Frontal cortex (tissue), 1 donor: ENCODE measurements around the gene HSD17B10. TPM values are rescaled to one million over a fixed set of nuclear protein-coding genes. Genes with fewer than 3 reads are reported as not detected.

Source experiments
- small RNA-seq: library from RNA; depleted of rRNA; stranded (forward); fragments of <200 nt; gene quantifications from one replicate; pipeline ENCODE3, GENCODE V24; 2014
- total RNA-seq: library from RNA; depleted of rRNA; stranded (reverse); fragments of >200 nt; gene quantifications from one replicate; pipeline ENCODE4 v1.2.3, GENCODE V29; 2014

HSD17B10 gene
- total RNA-seq, 1 donor from 2014 or later = 31.0 TPM

Small RNAs within 50 kb of the gene (small RNA-seq; reads per million reads assigned to genes)
- gene MIR6857 (not detected), gene VTRNA3-1P (not detected)

Other genes with a start within 250 kb of the HSD17B10 start
- 62.4 TPM for gene KDM5C, start 209.2 kb downstream of the HSD17B10 start, total RNA-seq
- gene IQSEC2, start 152.8 kb downstream of the HSD17B10 start, total RNA-seq = 9.8 TPM
- 13.9 TPM for gene SMC1A, start 11.7 kb downstream of the HSD17B10 start, total RNA-seq
- 0.41 TPM for gene RIBC1, start 11.5 kb downstream of the HSD17B10 start, total RNA-seq